ENCODE measurements around the gene PRKCA. TPM values are rescaled to one million over a fixed set of nuclear protein-coding genes. Genes with fewer than 3 reads are reported as not detected.

PRKCA gene
- total and polyA plus RNA-seq, 9 of the 15 experiments (the other 6 are each of a cell fraction or from before 2014, with no cell fraction given) = 3.2 to 33.0 (median 17.8) TPM

GRCh38 chr17:66469890-66470289 lies 167.5 kb downstream of the PRKCA start (continued):
- no peak for TF ChIP-seq PHF20 (IDR thresholded peaks at IDR 0.05; ENCODE audit: partially characterized antibody)
- TF ChIP-seq NR4A1 (CRISPR knock-in tag; IDR thresholded peaks at IDR 0.05) = no peak
- TF ChIP-seq NR4A1 (tag; IDR thresholded peaks at IDR 0.05) = no peak
- no peak for TF ChIP-seq SMARCC2 (IDR thresholded peaks at IDR 0.05; ENCODE audit: low read depth)
- no peak for TF ChIP-seq ZNF740 (CRISPR knock-in tag; IDR thresholded peaks at IDR 0.05)
- TF ChIP-seq ZNF740 (tag; IDR thresholded peaks at IDR 0.05) = no peak
- no peak for TF ChIP-seq RHOXF2B (CRISPR knock-in tag; conservative IDR thresholded peaks at IDR 0.05)

GRCh38 chr17:66472123-66472522 lies 169.7 kb downstream of the PRKCA start:
- no peak overlapping the region for H3K4me2 ChIP-seq (ENCODE audit: insufficient read depth, low read length)
- H3K36me3 ChIP-seq (ENCODE audit: control insufficient read depth, insufficient read depth, low read length) = no peaks in the 10 kb centered on the region
- H3K4me3 ChIP-seq = no peak overlapping the region
- ATAC-seq (no peak), DNase-seq (ENCODE audit: extremely low read depth in 1 of 4, low spot score in 3 of 4) (no peak), FAIRE-seq (no peak)
- WGBS (ENCODE audit: insufficient coverage, low coverage, missing lambda C conversion rate) = 73% methylated on average over 4 of the region's 4 CpGs
- H2AFZ ChIP-seq (ENCODE audit: low read depth, low read length) = no peak overlapping the region
- no peaks in the 10 kb centered on the region for H3K9me3 ChIP-seq (replicated peaks; ENCODE audit: control insufficient read depth, insufficient read depth, low read depth, low read length)
- H3K27ac ChIP-seq (ENCODE audit: extremely low read depth, low read depth, low read length) = no peak overlapping the region
- intact Hi-C loops (cut with micrococcal nuclease) = no loop called here
- no peaks in the 10 kb centered on the region for H3K27me3 ChIP-seq (ENCODE audit: control insufficient read depth in 2 of 2, insufficient read depth in 2 of 2, low read length in 2 of 2)
- peaks cover 22 to 29% of the 10 kb centered on the region in 2 experiments for H3K4me1 ChIP-seq (replicated peaks in 1 of 2; ENCODE audit: control insufficient read depth in 2 of 2, insufficient read depth in 2 of 2, low read length in 2 of 2)
- H3K9me1 ChIP-seq (ENCODE audit: control insufficient read depth, insufficient read depth, low read length) = peaks cover 9% of the 10 kb centered on the region
- ChIA-PET POLR2A (no interaction called here), CTCF (ENCODE audit: low intra/inter-chr PET ratio) (no interaction called here)
- no peaks in the 10 kb centered on the region for H4K20me1 ChIP-seq (replicated peaks; ENCODE audit: control insufficient read depth, insufficient read depth, low read length)
- H3K79me2 ChIP-seq (ENCODE audit: control insufficient read depth, insufficient read depth, low read length) = peaks cover 36% of the 10 kb centered on the region
- H3K9ac ChIP-seq (ENCODE audit: insufficient read depth in 1 of 2, low read depth in 2 of 2, low read length in 2 of 2) = no peak overlapping the region
- in situ Hi-C loops (cut with MboI) = no loop called here
- no TSS peak for BruUV-seq (replicated peaks)
- no peak for TF ChIP-seq ZNF184 (CRISPR knock-in tag; IDR thresholded peaks at IDR 0.05)
- no peak for TF ChIP-seq DNMT1 (IDR thresholded peaks at IDR 0.05)
- TF ChIP-seq TCF7 (IDR thresholded peaks at IDR 0.05; ENCODE audit: borderline replicate concordance) = no peak
- TF ChIP-seq HES1 (IDR thresholded peaks at IDR 0.05; ENCODE audit: low read depth) = no peak
- TF ChIP-seq SRSF1 (IDR thresholded peaks at IDR 0.05; ENCODE audit: low read depth, low read length) = no peak
- no peak for TF ChIP-seq ARID3A (IDR thresholded peaks at IDR 0.05; ENCODE audit: borderline replicate concordance, low read depth, low read length)
- TF ChIP-seq LEF1 (IDR thresholded peaks at IDR 0.05) = no peak
- no peak for TF ChIP-seq NONO (IDR thresholded peaks at IDR 0.05; ENCODE audit: low read depth in 2 of 2, low read length in 1 of 2)
- TF ChIP-seq TFAP4 (CRISPR knock-in tag; IDR thresholded peaks at IDR 0.05; ENCODE audit: borderline replicate concordance) = no peak
- no peak for TF ChIP-seq ZNF395 (CRISPR knock-in tag; IDR thresholded peaks at IDR 0.05)

All from K562 (cell line).